ENCODE measurements around the gene CXorf58. TPM values are rescaled to one million over a fixed set of nuclear protein-coding genes. Genes with fewer than 3 reads are reported as not detected.

CXorf58 gene
- total and polyA plus RNA-seq, 9 of the 15 experiments (the other 6 are each of a cell fraction or from before 2014, with no cell fraction given): 0.10 to 0.27 (median 0.16) TPM; not detected in 3

DNA sequence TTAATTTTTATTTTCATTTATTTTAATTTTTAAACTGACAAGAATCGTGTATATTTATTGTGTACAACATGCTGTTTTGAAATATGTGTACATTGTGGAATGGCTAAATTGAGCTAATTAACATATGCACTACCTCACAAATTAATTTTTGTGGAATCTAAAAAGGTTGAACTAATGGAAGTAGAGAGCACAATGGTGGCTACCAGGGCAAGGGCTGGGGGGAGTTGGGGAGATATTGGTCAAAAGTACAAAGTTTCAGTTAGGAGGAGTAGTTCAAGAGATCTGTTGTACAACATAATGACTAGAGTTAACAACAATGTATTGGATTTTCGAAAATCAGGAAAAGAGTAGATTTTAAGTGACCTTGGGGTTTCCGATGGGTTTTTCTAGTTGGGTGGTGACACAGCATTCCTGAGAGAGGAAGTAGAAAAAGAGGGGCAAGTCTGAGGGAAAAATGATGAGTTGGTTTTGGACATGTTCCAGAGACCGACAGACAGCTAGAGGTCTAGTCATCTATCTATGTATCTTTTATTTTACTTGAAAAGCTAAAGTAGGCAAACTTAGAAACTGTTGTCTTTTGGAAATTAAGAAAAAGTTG lies 23.3 kb upstream of the CXorf58 start (continued):
- TF ChIP-seq FOXP4 (CRISPR knock-in tag; IDR thresholded peaks at IDR 0.05; ENCODE audit: borderline replicate concordance) (no peak), ZNF76 (CRISPR knock-in tag; IDR thresholded peaks at IDR 0.05; ENCODE audit: borderline replicate concordance) (no peak), MTF1 (CRISPR knock-in tag; IDR thresholded peaks at IDR 0.05; ENCODE audit: borderline replicate concordance) (no peak), RREB1 (CRISPR knock-in tag; IDR thresholded peaks at IDR 0.05) (no peak), WHSC1 (IDR thresholded peaks at IDR 0.05; ENCODE audit: low read length) (no peak), ZNF655 (CRISPR knock-in tag; IDR thresholded peaks at IDR 0.05) (no peak), ZBTB8A (IDR thresholded peaks at IDR 0.05; ENCODE audit: partially characterized antibody) (no peak), GABPA (tag; conservative IDR thresholded peaks at IDR 0.05; ENCODE audit: low read depth) (no peak; the same call in none of the 2 replicates), ATF4 (CRISPR knock-in tag; IDR thresholded peaks at IDR 0.05) (no peak), NCOA6 (IDR thresholded peaks at IDR 0.05) (no peak), RHOXF2B (CRISPR knock-in tag; conservative IDR thresholded peaks at IDR 0.05) (no peak), NFYB (IDR thresholded peaks at IDR 0.05; ENCODE audit: extremely low read depth, insufficient read length) (no peak), XRCC4 (IDR thresholded peaks at IDR 0.05; ENCODE audit: extremely low read depth, insufficient read depth, insufficient read length) (no peak), ZNF717 (CRISPR knock-in tag; IDR thresholded peaks at IDR 0.05) (no peak), NCOA1 (IDR thresholded peaks at IDR 0.05; ENCODE audit: low read depth) (no peak), CAMTA2 (CRISPR knock-in tag; conservative IDR thresholded peaks at IDR 0.05) (no peak)
- TF ChIP-seq, protein P1, sequence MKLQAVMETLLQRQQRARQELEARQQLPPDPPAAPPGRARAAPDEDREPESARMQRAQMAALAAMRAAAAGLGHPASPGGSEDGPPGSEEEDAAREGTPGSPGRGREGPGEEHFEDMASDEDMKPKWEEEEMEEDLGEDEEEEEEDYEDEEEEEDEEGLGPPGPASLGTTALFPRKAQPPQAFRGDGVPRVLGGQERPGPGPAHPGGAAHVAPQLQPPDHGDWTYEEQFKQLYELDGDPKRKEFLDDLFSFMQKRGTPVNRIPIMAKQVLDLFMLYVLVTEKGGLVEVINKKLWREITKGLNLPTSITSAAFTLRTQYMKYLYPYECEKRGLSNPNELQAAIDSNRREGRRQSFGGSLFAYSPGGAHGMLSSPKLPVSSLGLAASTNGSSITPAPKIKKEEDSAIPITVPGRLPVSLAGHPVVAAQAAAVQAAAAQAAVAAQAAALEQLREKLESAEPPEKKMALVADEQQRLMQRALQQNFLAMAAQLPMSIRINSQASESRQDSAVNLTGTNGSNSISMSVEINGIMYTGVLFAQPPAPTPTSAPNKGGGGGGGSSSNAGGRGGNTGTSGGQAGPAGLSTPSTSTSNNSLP (IDR thresholded peaks at IDR 0.05; ENCODE audit: borderline replicate concordance, low read depth, low read length): no peak
